Activated CD8-positive, alpha-beta T cell treated with anti-CD3 and anti-CD28 coated beads for 36 hours (primary cell): Measurements from ENCODE around the gene TBL1Y. TPM values are rescaled to one million over a fixed set of nuclear protein-coding genes. Genes with fewer than 3 reads are reported as not detected.

Experiments
- ATAC-seq: fragments of 200-7000 bp; cut with Tn5 transposase; one replicate; pipeline ENCODE4 v1.10.0; 2021; ENCODE audit warnings: mild to moderate bottlenecking, moderate library complexity
- CTCF ChIA-PET: fragments of 350-600 bp; sonication (Branson Sonifier 250); formaldehyde crosslinking; loops from one replicate; lab custom pipeline; 2021; ENCODE audit warnings: antibody characterized with exemption; lab: Charles Lee
- POLR2A ChIA-PET: fragments of 350-600 bp; sonication (Branson Sonifier 250); formaldehyde crosslinking; loops from one replicate; lab custom pipeline; 2021; ENCODE audit warnings: antibody characterized with exemption; lab: Charles Lee
- DNase-seq: peaks from one replicate; pipeline ENCODE4 v3.0.0-alpha.2; 2020
- H3K27ac Mint-ChIP-seq: one replicate; pipeline ENCODE4 v1.8.0; 2021; ENCODE audit warnings: mild to moderate bottlenecking, mixed read lengths
- H3K27me3 Mint-ChIP-seq: one replicate; pipeline ENCODE4 v1.8.0; 2021; ENCODE audit warnings: mixed read lengths
- H3K36me3 Mint-ChIP-seq: one replicate; pipeline ENCODE4 v1.8.0; 2021; ENCODE audit warnings: low read depth, mixed read lengths
- H3K4me1 Mint-ChIP-seq: one replicate; pipeline ENCODE4 v1.8.0; 2021; ENCODE audit warnings: low read depth, mixed read lengths
- H3K4me3 Mint-ChIP-seq: one replicate; pipeline ENCODE4 v1.8.0; 2021; ENCODE audit warnings: mild to moderate bottlenecking, moderate library complexity, mixed read lengths
- H3K9me3 Mint-ChIP-seq: one replicate; pipeline ENCODE4 v1.8.0; 2021; ENCODE audit warnings: mixed read lengths
- CTCF ChIP-seq: fragments of 200-600 bp; IDR thresholded peaks from one replicate; pipeline ENCODE4 v1.8.0; 2022; ENCODE audit warnings: antibody characterized with exemption, mild to moderate bottlenecking
- intact Hi-C: fragments of 100-400 bp; cut with micrococcal nuclease; formaldehyde crosslinking; loops from one replicate; pipeline ENCODE4 v1.10.0; 2022
- total RNA-seq, 2 experiments: library from RNA; stranded (reverse); gene quantifications; one replicate each; pipeline ENCODE4 v1.2.3, GENCODE V29; 2021

The TBL1Y gene
- total RNA-seq, 2 experiments from 2014 or later, result 0.11 TPM; not detected in 1

GRCh38 chrY:7094365-7094764 is 183.9 kb downstream of the TBL1Y start:
- TF ChIP-seq CTCF, result no peak
- DNase-seq (no peak), ATAC-seq (no peak)
- no peaks in the 10 kb centered on the region for H3K36me3 Mint-ChIP-seq
- intact Hi-C loops, result no loop called here
- no peaks in the 10 kb centered on the region for H3K4me1 Mint-ChIP-seq
- ChIA-PET POLR2A (no interaction called here), CTCF (interaction anchor here (1.6 kb wide), 1 partner anchor 9 kb away, joined by 3 read pairs; no protein-coding TSS in a partner anchor)
- H3K27me3 Mint-ChIP-seq, result no peaks in the 10 kb centered on the region
- H3K27ac Mint-ChIP-seq, result no peak overlapping the region
- no peak overlapping the region for H3K4me3 Mint-ChIP-seq
- no peaks in the 10 kb centered on the region for H3K9me3 Mint-ChIP-seq

- H3K4me1 Mint-ChIP-seq, result peaks cover 8% of the 10 kb centered on the region
- H3K27me3 Mint-ChIP-seq, result no peaks in the 10 kb centered on the region
- ATAC-seq, result no peak
- no peak for DNase-seq
- ChIA-PET CTCF (interaction anchor here (3.3 kb wide), 1 partner anchor 11 kb away, joined by 19 read pairs; no protein-coding TSS in a partner anchor), POLR2A (no interaction called here)
- intact Hi-C loops, result no loop called here
- H3K9me3 Mint-ChIP-seq, result no peaks in the 10 kb centered on the region
- H3K36me3 Mint-ChIP-seq, result no peaks in the 10 kb centered on the region
- H3K27ac Mint-ChIP-seq, result no peak overlapping the region
- no peak for TF ChIP-seq CTCF
- no peak overlapping the region for H3K4me3 Mint-ChIP-seq
These were observed 186.5 kb downstream of the TBL1Y start for GRCh38 chrY:7097021-7097420.

GRCh38 chrY:7099742-7100141 is 189.2 kb downstream of the TBL1Y start:
- TF ChIP-seq CTCF, result no peak
- Mint-ChIP-seq H3K4me1 (peaks cover 17% of the 10 kb centered on the region), H3K27me3 (no peaks in the 10 kb centered on the region), H3K27ac (no peak overlapping the region), H3K9me3 (no peaks in the 10 kb centered on the region), H3K4me3 (no peak overlapping the region), H3K36me3 (no peaks in the 10 kb centered on the region)
- DNase-seq, result no peak
- CTCF ChIA-PET, result interaction anchor here (3.3 kb wide), 1 partner anchor 14 kb away, joined by 19 read pairs; no protein-coding TSS in a partner anchor
- intact Hi-C loops, result no loop called here
- ATAC-seq, result no peak
- POLR2A ChIA-PET, result no interaction called here

- Mint-ChIP-seq H3K36me3 (no peaks in the 10 kb centered on the region), H3K9me3 (no peaks in the 10 kb centered on the region), H3K4me3 (no peak overlapping the region), H3K27ac (no peak overlapping the region), H3K27me3 (no peaks in the 10 kb centered on the region), H3K4me1 (peaks cover 35% of the 10 kb centered on the region)
- TF ChIP-seq CTCF, result no peak
- no peak for DNase-seq
- ATAC-seq, result no peak
- CTCF ChIA-PET, result no interaction called here
- intact Hi-C loops, result no loop called here
- POLR2A ChIA-PET, result no interaction called here
These were observed 192.2 kb downstream of the TBL1Y start for GRCh38 chrY:7102680-7103079.

- intact Hi-C loops, result no loop called here
- H3K27ac Mint-ChIP-seq, result no peak overlapping the region
- POLR2A ChIA-PET, result no interaction called here
- no peaks in the 10 kb centered on the region for H3K9me3 Mint-ChIP-seq
- TF ChIP-seq CTCF, result no peak
- CTCF ChIA-PET, result no interaction called here
- ATAC-seq, result no peak
- DNase-seq, result no peak
- H3K36me3 Mint-ChIP-seq, result no peaks in the 10 kb centered on the region
- H3K27me3 Mint-ChIP-seq, result no peaks in the 10 kb centered on the region
- H3K4me3 Mint-ChIP-seq, result no peak overlapping the region
- peaks cover 29% of the 10 kb centered on the region for H3K4me1 Mint-ChIP-seq
These were observed 196.7 kb downstream of the TBL1Y start for GRCh38 chrY:7107179-7107578.
